Measurements from ENCODE around the gene ZDHHC5. TPM values are rescaled to one million over a fixed set of nuclear protein-coding genes. Genes with fewer than 3 reads are reported as not detected.

The ZDHHC5 gene
- total RNA-seq, 1 experiment from 2014 or later, result 41.2 TPM

DNA sequence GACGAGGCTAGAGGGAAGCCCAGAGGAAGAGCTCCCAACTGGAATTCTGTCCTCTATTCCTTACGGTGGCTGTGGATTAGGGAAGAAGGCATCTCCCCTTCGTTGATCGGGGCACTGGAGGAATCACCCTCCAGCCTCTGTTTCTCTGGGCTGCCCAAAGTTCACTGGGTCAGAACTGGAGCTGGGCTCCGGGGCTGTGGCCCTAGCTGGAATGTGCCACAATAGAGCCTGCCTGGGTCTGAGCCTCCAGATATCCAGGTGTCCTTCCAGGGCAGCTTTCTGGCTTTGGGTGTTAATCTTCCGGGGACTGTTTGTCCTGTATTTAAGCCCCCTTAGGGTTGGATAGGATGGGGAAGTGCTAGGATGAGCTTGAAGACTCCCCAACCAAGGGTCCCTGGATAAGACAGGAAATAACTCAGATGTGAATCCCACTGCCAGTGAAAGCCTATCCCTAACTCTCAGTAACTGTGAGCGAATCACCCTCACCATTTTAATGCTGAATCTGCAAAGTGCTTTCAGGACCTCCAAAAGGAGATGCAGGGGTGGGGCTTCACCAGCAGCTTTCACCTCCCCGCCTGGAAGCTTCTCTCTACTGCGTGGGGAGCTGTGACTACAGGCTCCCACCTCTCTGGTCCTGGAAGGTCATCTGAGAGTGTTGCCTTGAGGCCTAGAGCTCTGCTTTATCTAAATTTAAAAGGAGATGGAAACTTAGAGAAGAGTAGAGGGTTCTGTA lies 27.7 kb upstream of the ZDHHC5 start:
- Histone ChIP-seq H3K9ac (ENCODE audit: low read length) (no peak overlapping the region), H3K36me3 (ENCODE audit: insufficient read depth, low read length) (no peaks in the 10 kb centered on the region), H3K4me1 (ENCODE audit: low read length) (peaks cover 10% of the 10 kb centered on the region), H3K4me2 (ENCODE audit: low read depth, low read length, poor library complexity, severe bottlenecking) (peak overlapping the region; percentile 45), H3K9me2 (replicated peaks; ENCODE audit: insufficient read depth, low read length) (no peaks in the 10 kb centered on the region), H2AFZ (ENCODE audit: low read length) (peak overlapping the region; percentile 21; the same call in 1 of the 2 replicates), H3K79me2 (ENCODE audit: low read length) (no peaks in the 10 kb centered on the region), H3K27ac (ENCODE audit: low read length) (no peak overlapping the region), H3K9me3 (ENCODE audit: low read length) (no peaks in the 10 kb centered on the region), H4K20me1 (ENCODE audit: insufficient read depth, low read depth, low read length) (no peaks in the 10 kb centered on the region), H3K4me3 (ENCODE audit: low read length) (no peak overlapping the region), H3K27me3 (ENCODE audit: low read length) (no peaks in the 10 kb centered on the region)
- no peak for DNase-seq

DNA sequence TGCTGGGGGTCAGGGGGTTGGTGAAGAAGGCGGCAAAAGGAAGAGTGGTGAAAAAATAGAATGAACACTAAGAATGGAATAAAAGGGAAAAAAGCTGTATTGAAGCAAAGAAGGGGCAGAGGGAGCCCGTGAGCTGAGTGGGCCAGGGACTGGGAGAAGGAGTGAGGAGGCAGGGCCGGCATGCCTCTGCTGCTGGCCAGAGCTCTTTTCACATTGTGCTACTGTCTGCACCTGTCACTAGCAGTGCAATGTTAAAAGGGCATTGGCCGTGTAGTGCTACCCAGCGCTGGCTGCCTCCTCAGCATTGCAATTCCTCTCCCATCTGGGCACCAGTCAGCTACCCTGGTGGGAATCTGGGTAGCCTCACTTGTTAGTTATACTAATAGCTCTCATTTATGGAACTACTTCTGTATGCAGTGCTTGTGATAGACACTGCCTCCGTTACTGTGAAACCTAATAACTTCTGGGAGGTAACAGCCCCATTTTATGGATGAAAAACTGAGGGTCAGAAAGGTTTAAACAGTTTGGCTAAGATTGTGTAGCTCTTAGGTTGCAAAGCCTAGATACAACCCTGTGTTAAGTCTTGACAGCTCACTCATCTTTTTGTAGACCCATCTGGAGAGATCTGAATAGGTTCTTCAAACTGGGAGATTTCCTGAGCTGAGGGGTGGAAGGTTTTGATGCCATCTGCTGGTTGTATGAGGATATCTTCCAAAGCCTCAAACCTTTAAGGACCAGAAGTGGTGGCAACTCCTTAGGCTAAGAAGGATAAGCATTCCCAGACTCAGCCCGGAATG lies 26.7 kb upstream of the ZDHHC5 start:
- Histone ChIP-seq H3K9me2 (replicated peaks; ENCODE audit: insufficient read depth, low read length) (no peaks in the 10 kb centered on the region), H3K27ac (ENCODE audit: low read length) (no peak overlapping the region), H3K4me3 (ENCODE audit: low read length) (no peak overlapping the region), H3K79me2 (ENCODE audit: low read length) (no peaks in the 10 kb centered on the region), H4K20me1 (ENCODE audit: insufficient read depth, low read depth, low read length) (no peaks in the 10 kb centered on the region), H3K4me2 (ENCODE audit: low read depth, low read length, poor library complexity, severe bottlenecking) (peak overlapping the region; percentile 45), H3K36me3 (ENCODE audit: insufficient read depth, low read length) (no peaks in the 10 kb centered on the region), H2AFZ (ENCODE audit: low read length) (peak overlapping the region; percentile 21; the same call in 1 of the 2 replicates), H3K27me3 (ENCODE audit: low read length) (no peaks in the 10 kb centered on the region), H3K9me3 (ENCODE audit: low read length) (no peaks in the 10 kb centered on the region), H3K9ac (ENCODE audit: low read length) (no peak overlapping the region), H3K4me1 (ENCODE audit: low read length) (peaks cover 10% of the 10 kb centered on the region)
- peak; percentile 78 for DNase-seq

DNA sequence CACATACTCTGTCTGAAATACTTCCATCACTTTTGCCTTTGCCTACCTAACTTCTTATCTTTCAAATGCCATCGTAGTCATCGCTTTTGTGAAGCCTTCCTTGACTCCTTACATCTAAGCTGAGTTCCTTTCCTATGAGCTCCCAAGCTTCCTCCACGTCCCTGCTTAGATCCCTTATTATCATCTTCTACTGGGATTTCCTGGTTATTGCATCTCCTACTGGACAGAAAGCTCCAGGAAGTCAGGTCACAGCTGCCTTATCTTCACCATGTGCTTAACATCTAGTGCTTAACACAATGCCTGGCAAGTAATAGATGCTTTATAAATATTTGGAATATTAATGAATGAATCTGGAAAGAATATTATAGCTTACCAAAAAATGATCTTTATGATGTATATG lies 24.1 kb upstream of the ZDHHC5 start:
- Histone ChIP-seq H4K20me1 (ENCODE audit: insufficient read depth, low read depth, low read length) (no peaks in the 10 kb centered on the region), H3K4me2 (ENCODE audit: low read depth, low read length, poor library complexity, severe bottlenecking) (no peak overlapping the region), H2AFZ (ENCODE audit: low read length) (no peak overlapping the region), H3K4me1 (ENCODE audit: low read length) (peaks cover 10% of the 10 kb centered on the region), H3K79me2 (ENCODE audit: low read length) (no peaks in the 10 kb centered on the region), H3K36me3 (ENCODE audit: insufficient read depth, low read length) (no peaks in the 10 kb centered on the region), H3K27ac (ENCODE audit: low read length) (no peak overlapping the region), H3K9ac (ENCODE audit: low read length) (no peak overlapping the region), H3K9me3 (ENCODE audit: low read length) (no peaks in the 10 kb centered on the region), H3K4me3 (ENCODE audit: low read length) (no peak overlapping the region), H3K27me3 (ENCODE audit: low read length) (no peaks in the 10 kb centered on the region), H3K9me2 (replicated peaks; ENCODE audit: insufficient read depth, low read length) (no peaks in the 10 kb centered on the region)
- no peak for DNase-seq

DNA sequence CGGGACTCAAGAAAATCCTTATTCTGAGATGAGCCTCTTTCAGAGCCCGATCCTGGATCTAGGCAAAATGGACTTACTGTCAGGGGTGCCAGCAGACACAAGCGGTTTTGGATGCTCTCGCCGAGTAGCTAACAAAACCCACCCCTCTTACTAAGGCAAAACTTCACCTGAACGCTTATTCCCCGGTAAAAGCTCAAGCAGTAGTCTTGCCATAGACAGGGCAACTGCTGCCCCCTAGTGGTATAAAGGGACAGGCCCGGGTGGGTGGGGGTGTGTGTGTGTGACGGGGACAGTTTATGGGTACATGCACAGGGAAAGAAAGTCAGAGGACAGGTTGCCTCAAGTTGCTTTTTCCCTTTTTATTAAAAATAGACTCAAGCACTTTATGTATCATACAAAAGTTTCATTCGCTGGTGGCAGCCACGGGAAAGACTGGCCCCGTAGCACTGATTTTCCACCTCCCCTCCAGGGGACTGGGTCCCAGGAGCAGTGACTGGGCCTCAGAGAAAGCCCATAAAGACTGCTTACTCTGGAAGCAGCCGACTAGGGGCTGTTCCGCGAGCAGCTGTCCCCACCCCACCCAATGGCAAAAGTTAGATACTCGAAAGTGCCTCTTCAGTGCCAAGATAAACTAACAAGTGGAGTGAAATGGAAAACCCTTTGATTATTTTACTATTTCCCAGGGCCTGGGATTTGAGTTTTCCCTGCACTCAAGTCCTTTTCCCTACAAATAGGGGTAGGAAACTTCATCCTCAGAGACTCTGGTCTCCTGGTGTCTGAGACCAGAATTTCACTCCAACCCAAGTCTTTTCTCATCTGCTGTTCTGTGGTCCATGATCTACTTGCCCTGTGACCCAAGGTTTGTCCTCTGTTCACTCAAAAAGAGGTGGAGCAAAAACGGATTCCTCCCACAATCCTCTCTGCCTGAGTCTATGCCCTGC lies 22.9 kb upstream of the ZDHHC5 start:
- peak; percentile 92 for DNase-seq
- Histone ChIP-seq H2AFZ (ENCODE audit: low read length) (no peak overlapping the region), H3K4me2 (ENCODE audit: low read depth, low read length, poor library complexity, severe bottlenecking) (no peak overlapping the region)

DNA sequence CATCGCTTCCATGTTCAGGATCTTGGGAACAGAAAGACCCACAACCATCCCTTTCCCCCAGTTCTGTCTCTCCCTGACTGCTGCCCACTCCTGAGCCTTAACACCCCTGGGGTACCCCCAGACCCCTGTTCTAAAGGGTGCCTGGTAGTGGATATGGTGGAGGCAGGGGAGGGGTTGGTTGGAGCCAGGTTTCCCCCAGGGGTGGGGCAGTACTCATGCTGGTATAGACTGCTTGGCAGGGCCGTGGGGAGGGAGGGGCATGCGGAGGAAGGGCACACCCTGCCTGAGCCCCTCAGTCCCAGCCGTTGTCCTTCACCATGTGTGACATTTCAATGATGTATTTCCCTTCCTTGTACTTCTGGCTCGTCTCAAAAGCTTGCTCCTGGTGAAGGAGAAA lies 22.2 kb upstream of the ZDHHC5 start:
- no peaks in the 10 kb centered on the region for H4K20me1 ChIP-seq (ENCODE audit: insufficient read depth, low read depth, low read length)
- no peaks in the 10 kb centered on the region for H3K9me2 ChIP-seq (replicated peaks; ENCODE audit: insufficient read depth, low read length)
- no peaks in the 10 kb centered on the region for H3K36me3 ChIP-seq (ENCODE audit: insufficient read depth, low read length)
- H3K9ac ChIP-seq (ENCODE audit: low read length), result no peak overlapping the region
- H3K79me2 ChIP-seq (ENCODE audit: low read length), result no peaks in the 10 kb centered on the region
- H3K27ac ChIP-seq (ENCODE audit: low read length), result no peak overlapping the region
- H3K27me3 ChIP-seq (ENCODE audit: low read length), result no peaks in the 10 kb centered on the region; the same call in 1 of the 2 replicates
- H3K4me3 ChIP-seq (ENCODE audit: low read length), result no peak overlapping the region
- H3K9me3 ChIP-seq (ENCODE audit: low read length), result no peaks in the 10 kb centered on the region
- DNase-seq, result no peak
- no peak overlapping the region for H3K4me2 ChIP-seq (ENCODE audit: low read depth, low read length, poor library complexity, severe bottlenecking)
- H2AFZ ChIP-seq (ENCODE audit: low read length), result no peak overlapping the region
- H3K4me1 ChIP-seq (ENCODE audit: low read length), result peaks cover 11% of the 10 kb centered on the region

More for the DNA sequence above, 22.9 kb upstream of the ZDHHC5 start:
- Histone ChIP-seq H3K36me3 (ENCODE audit: insufficient read depth, low read length) (no peaks in the 10 kb centered on the region), H3K79me2 (ENCODE audit: low read length) (no peaks in the 10 kb centered on the region), H4K20me1 (ENCODE audit: insufficient read depth, low read depth, low read length) (no peaks in the 10 kb centered on the region), H3K9me3 (ENCODE audit: low read length) (no peaks in the 10 kb centered on the region), H3K27me3 (ENCODE audit: low read length) (no peaks in the 10 kb centered on the region; the same call in 1 of the 2 replicates), H3K4me3 (ENCODE audit: low read length) (no peak overlapping the region), H3K9me2 (replicated peaks; ENCODE audit: insufficient read depth, low read length) (no peaks in the 10 kb centered on the region), H3K4me1 (ENCODE audit: low read length) (peaks cover 17% of the 10 kb centered on the region), H3K9ac (ENCODE audit: low read length) (no peak overlapping the region), H3K27ac (ENCODE audit: low read length) (no peak overlapping the region)

DNA sequence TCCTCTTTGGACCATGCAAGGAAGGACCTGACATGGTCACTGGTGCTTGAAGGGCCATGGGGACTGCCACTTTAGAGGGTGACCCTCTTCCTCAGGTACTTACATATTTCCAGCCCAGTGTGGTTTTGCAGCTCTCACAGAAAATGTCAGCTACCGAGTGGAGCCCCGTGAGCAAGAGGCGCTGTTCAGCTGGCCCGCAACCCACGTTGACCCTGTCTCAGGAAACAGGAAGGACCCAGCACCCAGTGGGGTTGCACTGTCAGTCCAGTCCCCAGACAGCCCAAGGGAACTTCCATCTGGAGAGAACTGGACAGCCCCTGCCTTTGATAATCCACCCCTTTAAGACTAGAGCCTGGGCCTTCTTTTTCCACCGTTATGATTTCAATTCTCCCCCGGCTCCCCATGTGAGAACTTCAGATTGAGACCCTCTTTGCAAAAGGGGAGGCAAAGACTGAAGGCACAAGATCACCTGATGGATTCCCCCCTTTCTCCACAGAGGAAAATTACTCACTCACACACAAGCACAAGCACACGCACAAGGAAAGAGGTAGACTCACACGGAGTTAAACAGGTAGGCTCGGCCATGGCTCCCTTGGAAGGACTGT lies 21.6 kb upstream of the ZDHHC5 start:
- H2AFZ ChIP-seq (ENCODE audit: low read length), result no peak overlapping the region
- H3K9me3 ChIP-seq (ENCODE audit: low read length), result no peaks in the 10 kb centered on the region
- no peaks in the 10 kb centered on the region for H3K79me2 ChIP-seq (ENCODE audit: low read length)
- no peaks in the 10 kb centered on the region; the same call in 1 of the 2 replicates for H3K27me3 ChIP-seq (ENCODE audit: low read length)
- no peak overlapping the region for H3K4me2 ChIP-seq (ENCODE audit: low read depth, low read length, poor library complexity, severe bottlenecking)
- H3K9ac ChIP-seq (ENCODE audit: low read length), result no peak overlapping the region
- no peak overlapping the region for H3K27ac ChIP-seq (ENCODE audit: low read length)
- DNase-seq, result no peak
- H3K4me3 ChIP-seq (ENCODE audit: low read length), result no peak overlapping the region
- no peaks in the 10 kb centered on the region for H3K9me2 ChIP-seq (replicated peaks; ENCODE audit: insufficient read depth, low read length)
- H3K4me1 ChIP-seq (ENCODE audit: low read length), result peaks cover 8% of the 10 kb centered on the region
- no peaks in the 10 kb centered on the region for H3K36me3 ChIP-seq (ENCODE audit: insufficient read depth, low read length)
- H4K20me1 ChIP-seq (ENCODE audit: insufficient read depth, low read depth, low read length), result no peaks in the 10 kb centered on the region

DNA sequence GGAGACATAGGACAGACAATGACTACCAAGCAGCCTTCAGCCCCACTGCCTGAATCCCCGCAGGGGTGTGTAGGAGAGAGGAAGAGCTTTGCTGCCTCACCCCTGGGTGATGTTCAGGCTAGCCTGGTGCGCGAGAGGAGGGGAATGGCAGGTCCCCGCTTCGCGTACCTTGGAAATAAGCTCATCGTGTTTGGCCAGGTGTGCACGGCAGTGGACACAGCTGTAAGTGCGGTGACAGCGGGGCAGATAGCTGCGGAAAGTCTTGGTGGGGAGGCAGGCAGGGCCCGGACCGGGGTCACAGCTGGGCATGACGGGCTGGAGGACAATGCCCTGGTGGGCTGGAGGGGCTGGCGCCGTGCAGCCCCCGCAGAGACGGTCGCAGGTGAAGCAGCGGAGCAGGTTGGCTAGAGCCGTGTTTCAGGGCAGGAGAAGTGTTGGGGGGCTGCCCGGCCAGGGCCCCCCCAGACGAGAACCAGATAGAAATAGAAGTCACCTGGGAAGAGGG lies 21.1 kb upstream of the ZDHHC5 start:
- no peak overlapping the region for H3K27ac ChIP-seq (ENCODE audit: low read length)
- H3K9me3 ChIP-seq (ENCODE audit: low read length), result no peaks in the 10 kb centered on the region
- no peaks in the 10 kb centered on the region for H3K9me2 ChIP-seq (replicated peaks; ENCODE audit: insufficient read depth, low read length)
- H3K4me3 ChIP-seq (ENCODE audit: low read length), result no peak overlapping the region
- no peak for DNase-seq
- H3K36me3 ChIP-seq (ENCODE audit: insufficient read depth, low read length), result no peaks in the 10 kb centered on the region
- H3K4me1 ChIP-seq (ENCODE audit: low read length), result peaks cover 8% of the 10 kb centered on the region
- no peak overlapping the region for H2AFZ ChIP-seq (ENCODE audit: low read length)
- no peaks in the 10 kb centered on the region for H3K79me2 ChIP-seq (ENCODE audit: low read length)
- H3K9ac ChIP-seq (ENCODE audit: low read length), result no peak overlapping the region
- H3K27me3 ChIP-seq (ENCODE audit: low read length), result no peaks in the 10 kb centered on the region; the same call in 1 of the 2 replicates
- no peaks in the 10 kb centered on the region for H4K20me1 ChIP-seq (ENCODE audit: insufficient read depth, low read depth, low read length)
- H3K4me2 ChIP-seq (ENCODE audit: low read depth, low read length, poor library complexity, severe bottlenecking), result no peak overlapping the region
